Measurements from ENCODE around the gene OR9Q1.

Gene OR9Q1

DNA sequence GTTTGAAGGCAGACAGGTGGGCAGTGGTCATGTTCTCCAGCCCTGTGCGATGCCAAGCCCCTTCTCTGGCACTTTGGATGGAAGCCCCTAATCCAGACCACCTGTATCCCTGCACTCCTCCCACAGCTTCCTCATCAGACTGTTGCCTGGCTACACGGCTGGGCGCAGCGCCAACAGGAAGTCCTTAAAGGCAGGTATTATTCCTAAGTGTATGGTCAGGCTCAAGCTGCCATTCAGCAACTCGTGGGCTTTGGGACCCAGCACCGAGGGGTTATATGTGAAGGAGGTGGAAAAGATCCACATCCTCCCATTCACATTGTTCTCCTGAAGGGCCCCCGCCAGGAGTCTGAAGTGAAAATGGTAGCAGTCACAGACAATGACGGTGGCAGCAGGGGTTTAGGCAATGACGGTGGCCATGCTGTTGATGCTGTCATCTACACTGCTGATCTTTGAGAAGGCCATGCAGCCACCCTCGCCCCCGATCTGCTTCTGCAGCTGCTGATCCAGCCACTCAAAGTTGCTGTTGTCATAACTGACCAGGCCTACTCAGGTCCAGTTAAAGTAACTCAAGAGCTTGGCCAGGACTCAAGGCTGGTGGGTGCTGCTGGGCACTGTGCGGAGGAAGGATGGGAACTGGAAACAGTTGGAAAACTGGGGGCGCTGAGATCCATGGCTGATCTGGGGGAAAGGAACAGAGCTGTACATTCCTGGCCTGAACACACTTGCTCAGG lies 34.8 kb downstream of the OR9Q1 start:
- POLR2A ChIA-PET = no interaction called here
- DNase-seq (ENCODE audit: extremely low spot score) = no peak
- CTCF ChIA-PET = no interaction called here
- TF ChIP-seq FOXK2 (IDR thresholded peaks at IDR 0.05) = no peak
- no peak for TF ChIP-seq ELF4 (IDR thresholded peaks at IDR 0.05)
- no peak for TF ChIP-seq SP1 (IDR thresholded peaks at IDR 0.05)
- TF ChIP-seq HDGF (IDR thresholded peaks at IDR 0.05; ENCODE audit: borderline replicate concordance) = no peak
- TF ChIP-seq, protein P1, sequence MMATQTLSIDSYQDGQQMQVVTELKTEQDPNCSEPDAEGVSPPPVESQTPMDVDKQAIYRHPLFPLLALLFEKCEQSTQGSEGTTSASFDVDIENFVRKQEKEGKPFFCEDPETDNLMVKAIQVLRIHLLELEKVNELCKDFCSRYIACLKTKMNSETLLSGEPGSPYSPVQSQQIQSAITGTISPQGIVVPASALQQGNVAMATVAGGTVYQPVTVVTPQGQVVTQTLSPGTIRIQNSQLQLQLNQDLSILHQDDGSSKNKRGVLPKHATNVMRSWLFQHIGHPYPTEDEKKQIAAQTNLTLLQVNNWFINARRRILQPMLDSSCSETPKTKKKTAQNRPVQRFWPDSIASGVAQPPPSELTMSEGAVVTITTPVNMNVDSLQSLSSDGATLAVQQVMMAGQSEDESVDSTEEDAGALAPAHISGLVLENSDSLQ (IDR thresholded peaks at IDR 0.05) = no peak
- TF ChIP-seq CTBP1 (IDR thresholded peaks at IDR 0.05; ENCODE audit: borderline replicate concordance) = no peak
- TF ChIP-seq L3MBTL2 (conservative IDR thresholded peaks at IDR 0.05) = no peak
- no peak for TF ChIP-seq ARNT (IDR thresholded peaks at IDR 0.05)
- TF ChIP-seq BHLHE40 (IDR thresholded peaks at IDR 0.05; ENCODE audit: borderline replicate concordance) = no peak
- TF ChIP-seq NFRKB (IDR thresholded peaks at IDR 0.05) = no peak

DNA sequence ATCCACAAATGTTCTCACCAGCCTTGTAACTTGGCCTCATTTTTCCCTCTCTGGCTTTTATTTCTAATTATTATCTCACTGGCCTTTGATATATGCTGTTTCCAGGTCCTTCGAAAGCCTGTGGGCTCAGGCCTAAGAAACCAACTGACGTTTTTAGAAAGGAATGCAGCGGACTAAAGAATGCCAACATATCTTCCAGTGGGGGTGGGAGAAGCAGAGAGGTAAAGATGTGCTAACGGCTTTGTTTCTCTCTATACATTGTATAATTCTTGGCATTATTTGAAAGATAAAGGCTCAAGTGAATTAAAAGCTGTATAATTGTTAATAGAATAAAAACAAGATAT lies 35.3 kb downstream of the OR9Q1 start:
- TF ChIP-seq ZNF384 (IDR thresholded peaks at IDR 0.05) (no peak), TARDBP (IDR thresholded peaks at IDR 0.05) (no peak), FOXM1 (IDR thresholded peaks at IDR 0.05; ENCODE audit: borderline replicate concordance) (no peak), FOXA1 (IDR thresholded peaks at IDR 0.05) (no peak)
- ChIA-PET CTCF (no interaction called here), POLR2A (no interaction called here)
- no peak for DNase-seq (ENCODE audit: extremely low spot score)

DNA sequence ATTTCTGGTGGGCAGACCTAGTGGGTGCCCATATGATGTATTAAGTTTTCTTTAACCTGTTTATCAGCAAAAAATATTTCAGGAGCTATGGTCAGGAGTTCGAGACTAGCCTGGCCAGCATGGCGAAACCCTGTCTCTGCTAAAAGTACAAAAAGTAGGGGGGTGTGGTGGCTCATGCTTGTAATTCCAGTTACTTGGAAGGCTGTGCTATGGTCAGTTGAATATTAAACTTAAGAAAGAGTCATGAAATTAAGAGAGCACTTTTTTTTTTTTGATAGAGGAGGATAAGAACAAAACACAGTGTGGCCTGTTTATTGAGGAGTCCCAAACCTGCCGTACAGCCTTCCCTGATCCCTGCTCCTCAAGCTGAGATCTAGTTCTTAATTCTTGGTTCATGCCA lies 36.9 kb downstream of the OR9Q1 start:
- ChIA-PET CTCF (no interaction called here), POLR2A (no interaction called here)
- TF ChIP-seq SP1 (IDR thresholded peaks at IDR 0.05) (no peak), FOXM1 (IDR thresholded peaks at IDR 0.05; ENCODE audit: borderline replicate concordance) (no peak), TARDBP (IDR thresholded peaks at IDR 0.05) (no peak), ZNF384 (IDR thresholded peaks at IDR 0.05) (no peak), FOXK2 (IDR thresholded peaks at IDR 0.05) (no peak), BHLHE40 (IDR thresholded peaks at IDR 0.05; ENCODE audit: borderline replicate concordance) (no peak), CTBP1 (IDR thresholded peaks at IDR 0.05; ENCODE audit: borderline replicate concordance) (no peak), LEF1 (IDR thresholded peaks at IDR 0.05; ENCODE audit: borderline replicate concordance) (no peak), SUZ12 (IDR thresholded peaks at IDR 0.05) (no peak), NFRKB (IDR thresholded peaks at IDR 0.05) (no peak), FOXA1 (IDR thresholded peaks at IDR 0.05) (no peak)
- TF ChIP-seq, protein P1 (IDR thresholded peaks at IDR 0.05) = no peak
- no peak for DNase-seq (ENCODE audit: extremely low spot score)

DNA sequence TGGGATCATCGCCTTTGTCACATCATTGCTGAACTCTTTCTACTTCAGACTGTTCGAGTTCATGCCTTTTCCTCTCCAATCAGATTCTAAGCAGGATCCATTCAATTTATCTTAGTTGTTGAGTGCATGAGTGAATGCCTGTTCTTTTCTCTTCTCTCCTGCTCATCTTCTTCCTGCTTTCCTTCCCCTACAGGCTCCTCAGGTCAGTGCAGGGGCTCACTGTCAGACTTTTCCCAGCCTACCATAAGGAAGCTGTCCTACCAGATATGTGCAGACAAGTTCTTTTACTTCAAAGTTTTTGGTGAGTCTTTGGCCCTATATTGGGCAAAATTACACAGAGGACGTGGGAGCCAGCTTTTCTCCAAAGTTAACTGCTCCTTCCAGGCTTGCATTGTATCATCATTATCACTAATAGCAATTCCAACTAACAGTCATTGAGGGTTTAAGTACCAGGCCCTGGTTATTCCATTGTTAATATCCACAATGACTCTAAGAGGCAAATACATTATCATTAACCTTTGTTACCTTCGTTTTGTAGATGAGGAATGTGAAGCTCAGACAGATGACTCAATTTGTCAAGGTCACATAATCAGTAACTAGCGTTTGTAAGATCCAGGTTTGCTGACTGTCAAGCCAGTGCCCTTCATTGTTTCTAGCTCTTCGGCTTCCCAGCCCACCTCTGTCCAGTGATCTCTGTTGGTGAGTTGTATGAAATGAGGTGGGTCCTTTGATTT lies 37.4 kb downstream of the OR9Q1 start:
- ChIA-PET POLR2A (no interaction called here), CTCF (no interaction called here)
- no peak for DNase-seq (ENCODE audit: extremely low spot score)
- TF ChIP-seq CTBP1 (IDR thresholded peaks at IDR 0.05; ENCODE audit: borderline replicate concordance) (no peak), ARNT (IDR thresholded peaks at IDR 0.05) (no peak), SP1 (IDR thresholded peaks at IDR 0.05) (no peak), LEF1 (IDR thresholded peaks at IDR 0.05; ENCODE audit: borderline replicate concordance) (no peak), TARDBP (IDR thresholded peaks at IDR 0.05) (no peak), FOXK2 (IDR thresholded peaks at IDR 0.05) (no peak), NFRKB (IDR thresholded peaks at IDR 0.05) (no peak), BHLHE40 (IDR thresholded peaks at IDR 0.05; ENCODE audit: borderline replicate concordance) (no peak), FOXM1 (IDR thresholded peaks at IDR 0.05; ENCODE audit: borderline replicate concordance) (no peak), FOXA1 (IDR thresholded peaks at IDR 0.05) (no peak)

DNA sequence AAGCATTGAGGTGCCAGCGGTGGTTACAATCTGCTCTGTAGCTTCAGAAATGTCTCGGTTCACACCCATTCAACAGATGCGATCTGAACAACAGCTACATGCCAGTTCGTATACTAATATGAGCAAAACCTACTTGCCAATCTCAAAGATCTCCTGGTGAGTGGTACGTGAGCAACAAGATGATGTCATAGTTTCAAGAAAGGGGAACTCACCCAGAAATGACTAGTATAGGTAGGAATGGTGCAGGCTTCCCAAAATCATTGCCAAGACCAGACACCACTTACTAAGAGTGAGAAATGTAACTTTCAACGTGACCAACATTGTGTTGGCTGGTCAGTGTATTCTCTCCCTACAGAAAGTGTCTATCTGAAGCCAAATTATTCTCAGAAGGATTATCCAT lies 38.1 kb downstream of the OR9Q1 start:
- no peak for DNase-seq (ENCODE audit: extremely low spot score)
- ChIA-PET CTCF (no interaction called here), POLR2A (no interaction called here)
- no peak for TF ChIP-seq HDGF (IDR thresholded peaks at IDR 0.05; ENCODE audit: borderline replicate concordance)
- no peak for TF ChIP-seq FOXK2 (IDR thresholded peaks at IDR 0.05)
- TF ChIP-seq NFRKB (IDR thresholded peaks at IDR 0.05) = no peak
- TF ChIP-seq ZNF384 (IDR thresholded peaks at IDR 0.05) = no peak
- TF ChIP-seq SP1 (IDR thresholded peaks at IDR 0.05) = no peak
- TF ChIP-seq ARNT (IDR thresholded peaks at IDR 0.05) = no peak
- TF ChIP-seq BHLHE40 (IDR thresholded peaks at IDR 0.05; ENCODE audit: borderline replicate concordance) = no peak
- TF ChIP-seq CTBP1 (IDR thresholded peaks at IDR 0.05; ENCODE audit: borderline replicate concordance) = no peak
- no peak for TF ChIP-seq FOXA1 (IDR thresholded peaks at IDR 0.05)
- no peak for TF ChIP-seq L3MBTL2 (conservative IDR thresholded peaks at IDR 0.05)
- no peak for TF ChIP-seq TARDBP (IDR thresholded peaks at IDR 0.05)

DNA sequence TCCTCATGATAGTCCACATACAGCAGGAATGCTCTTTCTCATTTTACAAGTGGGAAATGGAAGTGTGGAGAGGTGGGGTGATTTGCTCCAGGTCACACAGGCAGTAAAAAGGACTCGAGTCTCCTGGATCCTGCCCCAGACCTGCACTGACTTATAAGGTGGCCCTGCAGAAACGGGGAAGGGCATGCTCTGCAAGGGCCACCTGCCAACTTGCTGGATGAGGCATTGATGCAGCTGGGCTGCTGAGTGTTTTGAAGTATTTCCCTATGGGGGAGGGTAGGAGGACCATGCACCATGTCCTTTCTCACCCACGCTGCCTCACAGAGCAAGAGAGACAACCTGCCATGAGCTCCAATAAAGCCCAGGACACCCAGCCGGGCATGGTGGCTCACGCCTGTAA lies 44.0 kb downstream of the OR9Q1 start:
- no peak for DNase-seq (ENCODE audit: extremely low spot score)
- ChIA-PET CTCF (no interaction called here), POLR2A (no interaction called here)
- TF ChIP-seq HDGF (IDR thresholded peaks at IDR 0.05; ENCODE audit: borderline replicate concordance) (no peak), NFRKB (IDR thresholded peaks at IDR 0.05) (no peak), ARNT (IDR thresholded peaks at IDR 0.05) (no peak), L3MBTL2 (conservative IDR thresholded peaks at IDR 0.05) (no peak), BHLHE40 (IDR thresholded peaks at IDR 0.05; ENCODE audit: borderline replicate concordance) (no peak), ELF4 (IDR thresholded peaks at IDR 0.05) (no peak), CTBP1 (IDR thresholded peaks at IDR 0.05; ENCODE audit: borderline replicate concordance) (no peak), FOXM1 (IDR thresholded peaks at IDR 0.05; ENCODE audit: borderline replicate concordance) (no peak), SUZ12 (IDR thresholded peaks at IDR 0.05) (no peak), LEF1 (IDR thresholded peaks at IDR 0.05; ENCODE audit: borderline replicate concordance) (no peak), ZNF384 (IDR thresholded peaks at IDR 0.05) (no peak), TARDBP (IDR thresholded peaks at IDR 0.05) (no peak), SP1 (IDR thresholded peaks at IDR 0.05) (no peak), FOXK2 (IDR thresholded peaks at IDR 0.05) (no peak), FOXA1 (IDR thresholded peaks at IDR 0.05) (no peak)
- TF ChIP-seq, protein P1 (IDR thresholded peaks at IDR 0.05) = no peak

All from HEK293T (cell line).